T-helper 2 cell treated with Interferon-gamma antibody and Interleukin-4, amounts not matched to agents 100 ng/mL and 5 ng/mL, for 36 hours (primary cell): ENCODE results near the gene CSRP1. TPM values are rescaled to one million over a fixed set of nuclear protein-coding genes. Genes with fewer than 3 reads are reported as not detected.
"Not testable (repeated sequence)": the region's sequence is repeated elsewhere in the genome, so short reads cannot be mapped to it uniquely, and the experiment has no call there.

ENCODE experiments used
- intact Hi-C: fragments of 100-400 bp; cut with micrococcal nuclease; formaldehyde crosslinking; loops from one replicate; pipeline ENCODE4 v1.15.1; 2023
- total RNA-seq: library from RNA; stranded (reverse); gene quantifications from 2 replicates; pipeline ENCODE4 v1.2.3, GENCODE V29; 2022

Gene CSRP1
- total RNA-seq, 1 donor from 2014 or later = 83.6 TPM

DNA sequence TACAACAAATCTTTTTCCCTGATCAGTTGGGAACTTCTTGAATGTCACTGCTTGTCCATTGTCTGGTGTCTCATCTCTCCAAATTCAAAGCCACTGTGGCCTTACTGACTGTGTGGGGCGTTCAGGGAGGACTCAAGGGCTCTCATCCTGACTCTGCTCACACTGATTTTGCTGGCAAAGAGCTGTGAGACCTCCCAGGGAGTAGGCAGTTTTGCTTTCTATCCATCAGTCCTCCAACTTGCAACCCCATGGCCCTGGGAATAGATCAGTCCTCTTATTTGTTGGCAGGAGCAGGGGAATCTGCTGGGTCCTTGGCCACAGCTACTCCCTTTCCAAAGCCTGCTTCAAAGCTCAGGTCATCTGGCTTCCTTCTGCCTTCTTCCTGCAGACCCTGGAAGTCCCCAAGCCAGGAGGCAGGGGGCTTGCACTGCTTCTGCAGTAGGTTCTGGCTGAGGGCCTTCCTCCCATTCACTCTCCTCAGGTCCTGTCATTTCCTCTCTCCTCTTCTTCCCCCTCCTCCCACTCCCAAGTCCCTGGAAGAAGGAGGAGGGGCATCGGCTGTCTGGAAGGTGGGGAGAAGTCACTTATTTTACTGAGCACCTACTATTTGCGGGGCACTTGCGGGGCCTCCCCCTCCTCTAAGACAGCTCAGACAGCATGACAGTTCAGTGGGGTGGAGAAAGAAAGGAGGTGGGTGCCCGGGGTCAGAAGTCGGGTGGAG, 31.1 kb upstream of the CSRP1 start:
- intact Hi-C loops = no loop called here

DNA sequence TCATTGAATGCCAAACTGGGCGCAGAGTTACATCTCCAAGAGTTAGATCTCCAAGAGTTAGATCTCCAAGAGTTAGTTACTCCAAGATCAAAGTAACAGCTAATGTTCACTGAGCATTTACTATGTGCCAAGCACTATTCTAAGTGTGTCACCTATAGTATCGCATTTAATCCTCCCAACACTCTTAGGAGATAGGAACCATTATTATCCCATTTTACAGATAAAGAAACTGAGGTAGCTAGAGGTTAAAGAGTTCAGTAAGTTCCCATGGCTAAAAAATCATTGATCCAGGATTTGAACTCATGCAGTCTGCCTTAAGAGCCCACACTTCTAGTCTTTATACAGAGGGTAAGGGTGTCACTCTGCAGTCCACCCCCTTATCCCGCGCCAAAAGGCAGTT, 30.5 kb upstream of the CSRP1 start:
- intact Hi-C loops = no loop called here

DNA sequence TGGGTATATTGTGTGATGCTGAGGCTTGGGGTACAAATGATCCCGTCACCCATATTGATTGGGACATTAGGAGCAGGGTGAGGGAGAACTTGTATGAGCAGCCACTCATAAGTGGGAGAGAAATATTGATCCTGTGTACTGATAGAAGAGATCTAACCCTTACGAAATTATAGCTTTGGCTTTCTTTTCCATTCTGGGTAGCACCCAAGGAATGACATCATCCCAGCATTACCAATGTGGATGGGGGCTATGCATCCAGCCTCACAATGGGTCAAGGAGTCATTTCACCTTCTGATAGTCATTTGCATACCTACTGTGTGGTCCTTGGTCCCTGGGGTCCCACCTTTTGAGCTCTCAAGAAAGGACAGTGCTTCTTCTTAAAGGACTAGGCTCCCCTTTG, 30.1 kb upstream of the CSRP1 start:
- intact Hi-C loops = no loop called here

DNA sequence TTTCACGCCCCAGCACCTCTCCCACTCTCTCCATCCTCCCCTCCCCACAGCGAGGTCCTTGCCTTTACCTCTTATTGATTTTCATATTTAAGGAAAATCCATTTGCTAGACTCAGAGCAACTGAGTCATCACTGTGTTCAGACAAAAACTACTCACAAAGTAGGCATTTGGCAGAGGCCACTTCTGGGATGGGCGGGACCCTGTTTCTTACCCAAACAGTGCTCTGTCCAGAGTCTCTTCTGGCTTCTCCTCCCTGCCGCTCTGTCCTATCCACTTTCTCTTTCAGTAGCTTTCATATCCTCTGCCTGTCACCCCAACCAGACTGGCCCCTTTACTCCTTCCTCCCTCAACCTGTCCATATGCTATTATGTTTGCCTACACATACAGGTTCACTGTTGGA, 29.6 kb upstream of the CSRP1 start:
- intact Hi-C loops = no loop called here

DNA sequence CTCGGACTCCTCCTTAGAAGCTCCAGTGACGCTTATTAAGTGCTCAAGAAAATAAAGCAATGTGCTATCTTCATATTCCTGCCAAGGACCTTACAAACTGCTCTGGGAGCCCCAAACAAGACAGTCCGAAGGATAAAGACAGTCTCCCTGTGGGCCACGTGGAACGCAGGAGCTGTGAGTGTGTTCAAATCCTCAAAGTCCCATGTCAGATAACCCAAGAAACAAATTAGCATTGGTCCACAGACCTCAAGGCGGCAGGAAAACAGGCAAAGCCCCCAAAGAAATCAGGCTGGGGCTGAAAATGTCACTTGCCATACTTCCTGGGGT, 29.0 kb upstream of the CSRP1 start:
- intact Hi-C loops = no loop called here

DNA sequence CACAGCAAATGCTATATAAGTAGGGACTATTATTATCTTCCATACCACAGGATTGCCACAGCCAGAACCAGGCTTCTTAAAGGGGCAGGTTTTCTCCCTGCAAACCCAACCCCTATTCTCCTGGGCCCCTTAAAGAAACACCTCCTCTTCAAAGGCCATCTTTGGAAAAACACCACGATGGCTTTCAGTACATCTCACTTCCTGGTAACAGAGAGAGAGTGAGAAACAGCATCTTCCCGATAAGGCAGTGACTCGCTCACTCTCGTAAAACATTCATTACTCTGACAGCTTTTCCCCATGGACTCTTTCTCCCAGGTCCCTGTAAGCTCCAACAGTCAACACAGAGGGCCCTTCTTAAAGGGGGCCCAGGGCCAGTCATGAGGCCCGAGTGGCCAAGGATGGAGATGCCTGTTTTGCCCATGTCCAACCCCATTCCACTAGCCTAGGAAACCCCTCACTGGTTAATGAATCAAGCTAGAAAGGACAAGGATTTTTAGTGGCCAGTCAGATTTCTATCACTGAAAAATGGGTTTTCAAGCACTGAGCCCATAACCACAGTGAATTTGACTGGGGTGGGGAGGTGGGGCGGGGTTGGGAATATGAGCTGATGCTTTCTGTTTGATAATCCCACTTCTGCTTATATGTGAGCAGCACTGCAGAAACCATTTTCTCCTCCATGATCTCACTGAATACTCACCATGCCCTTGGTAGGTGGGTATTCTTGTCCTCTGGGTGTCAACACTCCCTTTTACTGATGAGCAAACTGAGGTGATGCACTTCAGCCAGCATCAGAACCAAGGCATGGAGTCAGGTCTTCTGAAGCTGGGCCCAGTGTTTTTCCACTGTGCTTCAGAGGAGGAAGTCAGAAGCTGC, 28.4 kb upstream of the CSRP1 start:
- intact Hi-C loops = no loop called here

DNA sequence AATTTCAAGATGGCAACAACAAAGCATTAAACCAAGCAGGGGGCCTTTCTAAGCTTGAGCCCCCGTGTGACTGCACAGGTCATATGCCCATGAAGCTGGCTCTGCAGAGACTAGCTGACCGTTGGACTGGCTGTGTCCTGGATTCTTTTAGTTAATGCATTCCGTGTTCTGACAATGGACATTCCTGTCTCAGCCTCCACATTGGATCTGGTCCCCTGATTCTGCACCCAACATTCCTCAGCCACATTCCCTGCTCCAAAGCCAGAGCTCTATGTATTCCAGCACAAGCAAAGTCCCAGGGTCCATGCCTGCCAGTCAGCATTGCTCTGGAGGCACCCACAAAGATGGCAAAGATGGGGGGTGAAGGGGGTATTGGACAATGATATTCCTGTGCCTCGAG, 26.9 kb upstream of the CSRP1 start:
- intact Hi-C loops = no loop called here

DNA sequence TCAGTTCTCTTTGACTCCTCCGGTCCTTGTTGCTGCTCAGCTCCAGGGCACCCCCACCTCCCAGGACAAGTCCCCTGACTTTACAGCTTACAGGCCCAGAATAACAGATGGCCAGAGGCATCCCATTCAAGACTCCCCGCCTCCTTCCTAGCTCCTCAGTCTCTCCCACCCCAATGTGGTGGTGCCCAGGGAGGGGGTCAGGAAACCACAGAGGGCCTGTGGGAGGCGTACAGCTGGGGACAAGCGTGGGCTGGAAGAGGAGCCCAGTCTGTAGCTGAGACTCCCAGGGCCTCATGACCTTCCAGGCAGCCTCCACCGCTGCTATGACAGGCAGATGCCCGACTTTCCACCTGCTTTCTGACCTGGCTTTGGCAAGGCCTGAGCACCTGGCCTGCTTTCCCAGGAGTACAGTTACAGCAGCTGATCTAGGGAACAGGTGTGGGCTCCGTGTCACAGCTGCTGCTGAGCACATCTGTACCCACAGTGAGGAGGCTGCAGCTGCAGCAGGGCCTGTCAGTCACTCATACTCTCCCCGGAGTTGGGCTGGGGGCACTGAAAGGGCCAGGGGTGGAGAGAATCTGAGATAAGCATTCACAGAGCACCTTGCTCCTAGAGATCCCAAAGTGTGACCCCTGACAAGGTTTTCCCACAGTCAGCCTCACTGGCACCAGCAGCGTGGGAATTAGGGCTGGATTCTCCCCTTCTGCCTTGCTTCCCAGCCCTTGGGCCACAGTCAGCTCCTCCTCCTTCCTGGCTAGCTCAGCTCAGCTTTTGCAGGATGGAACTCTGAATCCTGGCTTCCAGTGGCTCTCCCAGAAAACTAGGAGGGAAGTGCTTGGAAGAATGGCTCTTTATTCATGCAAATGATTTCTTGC, 24.9 kb upstream of the CSRP1 start:
- intact Hi-C loops = no loop called here

DNA sequence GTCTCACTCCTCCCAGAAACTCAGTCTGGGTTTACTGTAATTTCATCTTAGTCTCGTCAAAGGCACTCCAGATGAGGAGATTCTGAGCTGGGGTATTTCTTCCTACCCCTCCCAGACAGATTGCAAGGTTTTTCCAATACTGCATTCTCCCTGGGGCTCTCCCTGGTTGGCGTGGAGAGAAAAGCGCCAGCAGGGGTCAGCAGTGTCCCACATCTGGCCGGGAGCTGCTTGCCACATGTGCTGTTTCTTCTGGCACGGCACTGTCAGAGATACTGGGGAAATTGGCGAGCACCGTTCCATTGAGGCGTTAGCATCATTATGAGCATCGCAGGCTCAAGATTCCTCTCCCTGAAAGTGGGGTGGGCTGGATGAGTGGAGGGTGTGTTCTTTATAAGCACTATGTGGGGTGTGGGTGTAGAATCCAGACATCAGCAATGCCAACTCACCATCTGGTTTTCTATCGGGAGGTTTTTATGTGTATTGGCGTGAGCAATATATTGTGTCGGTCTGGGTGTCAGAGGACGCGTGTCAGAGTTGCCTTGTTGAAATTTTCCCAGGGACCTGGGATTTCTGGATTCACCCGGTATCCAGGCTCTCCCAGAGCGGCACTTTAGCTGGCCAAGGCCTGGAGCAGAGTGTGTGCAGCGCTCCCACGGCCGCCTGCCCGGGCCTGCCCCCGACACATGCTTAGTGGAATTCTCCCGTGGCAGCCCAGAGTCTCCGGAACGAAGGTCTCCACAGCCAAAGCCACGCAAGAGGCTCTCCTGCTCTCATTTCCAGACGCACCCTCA, 24.0 kb upstream of the CSRP1 start:
- intact Hi-C loops = no loop called here

DNA sequence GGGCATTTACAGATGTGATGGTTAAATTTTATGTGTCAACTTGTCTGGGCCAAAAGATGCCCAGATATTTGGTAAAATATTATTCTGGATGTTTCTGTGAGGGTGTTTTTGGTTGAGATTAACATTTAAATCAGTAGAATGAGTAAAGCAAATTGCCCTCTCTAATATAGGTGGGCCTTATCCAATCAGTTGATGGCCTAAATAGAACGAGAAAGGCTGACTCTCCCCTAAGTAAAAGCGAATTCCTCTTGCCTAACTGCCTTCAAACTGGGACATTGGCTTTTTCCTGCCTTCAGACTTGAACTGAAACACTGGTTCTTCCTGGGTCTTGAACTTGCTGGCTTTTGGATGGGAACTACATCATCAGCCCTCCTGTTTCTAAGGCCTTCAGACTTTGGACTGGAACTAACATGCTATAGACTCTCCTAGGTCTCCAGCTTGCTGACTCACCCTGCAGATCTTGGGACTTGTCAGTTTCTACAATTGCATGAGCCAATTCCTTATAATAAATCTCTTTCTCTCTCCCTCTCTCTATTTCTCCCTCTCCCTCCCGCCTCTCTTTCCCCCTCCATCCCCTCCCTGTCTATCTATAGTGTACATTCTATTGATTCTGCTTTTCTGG, 21.8 kb upstream of the CSRP1 start:
- intact Hi-C loops = no loop called here

DNA sequence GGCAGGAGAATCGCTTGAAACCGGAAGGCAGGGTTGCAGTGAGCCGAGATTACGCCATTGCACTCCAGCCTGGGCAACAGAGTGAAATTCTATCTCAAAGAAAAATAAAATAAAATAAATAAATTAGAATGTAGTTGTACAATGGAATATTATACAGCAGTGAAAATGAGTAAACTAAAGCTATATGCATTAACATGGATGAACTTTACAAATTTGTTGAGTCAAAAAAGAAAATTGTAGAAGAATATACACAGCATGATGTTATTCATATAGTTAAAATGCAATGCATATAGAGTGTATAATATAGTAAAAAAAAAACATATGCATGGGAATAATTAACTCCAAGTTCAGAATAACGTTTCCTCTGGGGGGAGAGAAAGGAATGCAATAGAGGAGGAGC, 21.0 kb upstream of the CSRP1 start:
- intact Hi-C loops = no loop called here

DNA sequence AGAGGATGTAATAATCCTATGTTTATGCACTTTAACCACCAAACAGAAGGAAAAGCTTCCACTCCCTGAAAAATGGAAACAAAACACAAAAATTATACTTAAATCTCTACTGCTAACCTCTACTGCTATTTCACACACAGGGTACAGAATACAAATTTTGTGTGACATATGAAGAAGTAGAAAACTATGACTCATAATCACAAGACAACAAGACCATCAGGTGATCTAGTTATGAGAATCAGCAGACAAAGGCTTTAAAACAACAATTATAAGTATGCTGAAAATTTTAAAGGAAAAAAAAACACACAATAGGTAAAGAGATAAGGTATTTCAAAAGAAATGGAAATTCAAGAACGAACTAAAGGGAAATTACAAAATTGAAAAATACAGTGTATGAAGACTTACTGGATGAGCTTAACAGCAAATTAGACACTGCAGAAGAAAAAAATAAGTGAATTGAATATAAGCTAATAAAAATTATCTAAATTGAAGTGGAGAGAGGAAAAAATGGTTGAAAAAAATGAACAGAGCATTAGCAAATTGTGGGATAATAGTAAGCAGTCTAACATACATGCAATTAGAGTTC, 18.4 kb upstream of the CSRP1 start:
- intact Hi-C loops = no loop called here

DNA sequence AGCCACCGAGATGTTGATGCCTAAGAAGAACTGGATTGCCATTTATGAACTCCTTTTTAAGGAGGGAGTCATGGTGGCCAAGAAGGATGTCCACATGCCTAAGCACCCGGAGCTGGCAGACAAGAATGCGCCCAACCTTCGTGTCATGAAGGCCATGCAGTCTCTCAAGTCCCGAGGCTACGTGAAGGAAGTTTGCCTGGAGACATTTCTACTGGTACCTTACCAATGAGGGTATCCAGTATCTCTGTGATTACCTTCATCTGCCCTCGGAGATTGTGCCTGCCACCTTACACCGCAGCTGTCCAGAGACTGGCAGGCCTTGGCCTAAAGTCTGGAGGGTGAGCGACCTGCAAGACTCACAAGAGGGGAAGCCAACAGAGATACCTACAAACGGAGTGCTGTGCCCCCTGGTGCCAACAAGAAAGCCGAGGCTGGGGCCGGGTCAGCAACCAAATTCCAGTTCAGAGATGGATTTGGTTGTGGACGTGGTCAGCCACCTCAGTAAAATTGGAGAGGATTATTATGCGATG, 13.2 kb upstream of the CSRP1 start:
- intact Hi-C loops = not testable (repeated sequence)

DNA sequence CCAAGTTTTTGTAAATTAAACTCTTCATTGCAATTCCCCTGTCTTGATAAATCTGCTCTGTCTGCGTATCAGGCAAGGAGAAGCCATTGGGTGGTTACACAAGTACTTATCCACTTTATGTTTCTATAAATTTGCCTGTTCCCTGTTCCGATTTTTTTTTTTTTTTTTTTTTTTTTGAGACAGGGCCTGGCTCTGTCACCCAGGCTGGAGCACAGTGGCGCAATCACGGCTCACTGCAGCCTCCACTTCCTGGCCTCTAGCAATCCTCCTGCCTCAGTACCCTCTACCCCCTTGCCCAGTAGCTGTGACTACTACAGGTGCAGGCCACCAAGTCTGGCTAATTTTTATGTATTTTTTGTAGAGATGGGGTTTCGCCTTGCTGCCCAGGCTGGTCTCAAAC, 11.1 kb upstream of the CSRP1 start:
- intact Hi-C loops = no loop called here

DNA sequence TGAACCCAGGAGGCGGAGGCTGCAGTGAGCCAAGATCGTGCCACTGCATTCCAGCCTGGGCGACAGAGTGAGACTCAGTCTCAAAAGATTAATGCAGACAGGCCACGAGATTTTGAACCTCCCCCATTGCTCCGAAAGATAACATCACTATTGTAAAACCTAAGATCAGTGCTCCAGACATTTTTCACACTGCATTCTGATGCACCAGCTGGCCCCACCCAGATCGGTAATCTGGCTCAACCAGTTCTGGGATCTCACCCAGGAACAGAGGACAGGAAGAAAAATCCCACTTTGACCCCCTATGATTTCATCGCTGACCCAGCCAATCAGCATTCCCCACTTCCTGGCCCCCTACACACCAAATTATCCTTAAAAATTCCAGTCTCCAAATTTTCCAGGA, 10.7 kb upstream of the CSRP1 start:
- intact Hi-C loops = no loop called here

DNA sequence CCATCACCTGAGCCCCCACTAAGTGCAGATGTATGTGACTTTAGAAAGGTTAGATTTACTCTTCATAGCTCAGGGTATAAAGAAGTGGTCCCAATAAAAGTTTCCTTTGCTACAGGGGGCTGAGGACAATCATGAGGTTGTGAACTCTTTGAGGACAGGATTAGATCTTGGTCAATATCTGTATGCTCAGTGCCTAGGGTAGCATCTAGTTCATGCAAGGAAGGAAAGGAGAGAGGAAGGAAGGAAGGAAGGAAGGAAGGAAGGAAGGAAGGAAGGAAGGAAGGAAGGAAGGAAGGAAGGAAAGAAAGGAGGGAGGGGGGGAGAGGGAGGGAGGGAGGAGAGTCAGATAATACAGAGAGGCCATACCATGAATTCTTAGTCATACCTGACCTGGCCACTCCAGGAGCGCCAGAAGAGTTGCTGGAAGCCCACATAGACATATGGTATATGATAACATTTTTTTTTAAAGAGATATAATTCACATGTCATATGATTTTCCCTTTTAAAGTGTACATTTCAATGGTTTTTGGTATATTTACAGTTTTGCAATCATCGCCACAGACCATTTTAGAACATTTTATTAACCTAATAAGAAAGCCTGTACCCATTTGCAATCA, 9.7 kb upstream of the CSRP1 start:
- intact Hi-C loops = no loop called here

DNA sequence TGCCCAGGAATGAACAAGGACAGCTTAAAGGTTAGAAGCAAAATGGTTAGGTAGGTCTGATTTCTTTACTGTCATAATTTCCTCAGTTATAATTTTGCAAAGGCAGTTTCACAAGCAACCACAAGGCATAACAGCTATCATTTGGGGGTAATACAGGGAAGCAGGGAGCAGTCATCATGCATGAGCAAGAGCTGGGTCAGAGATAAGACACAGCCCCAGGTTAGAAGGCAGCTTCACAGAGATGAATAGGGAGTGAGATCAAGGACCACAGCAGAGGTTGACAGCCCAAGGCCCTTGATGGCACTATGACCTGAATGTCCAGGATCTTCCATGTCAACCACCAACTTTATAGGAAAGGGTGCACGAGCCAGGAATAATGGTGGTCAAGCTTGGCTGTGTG, 9.0 kb upstream of the CSRP1 start:
- intact Hi-C loops = no loop called here

DNA sequence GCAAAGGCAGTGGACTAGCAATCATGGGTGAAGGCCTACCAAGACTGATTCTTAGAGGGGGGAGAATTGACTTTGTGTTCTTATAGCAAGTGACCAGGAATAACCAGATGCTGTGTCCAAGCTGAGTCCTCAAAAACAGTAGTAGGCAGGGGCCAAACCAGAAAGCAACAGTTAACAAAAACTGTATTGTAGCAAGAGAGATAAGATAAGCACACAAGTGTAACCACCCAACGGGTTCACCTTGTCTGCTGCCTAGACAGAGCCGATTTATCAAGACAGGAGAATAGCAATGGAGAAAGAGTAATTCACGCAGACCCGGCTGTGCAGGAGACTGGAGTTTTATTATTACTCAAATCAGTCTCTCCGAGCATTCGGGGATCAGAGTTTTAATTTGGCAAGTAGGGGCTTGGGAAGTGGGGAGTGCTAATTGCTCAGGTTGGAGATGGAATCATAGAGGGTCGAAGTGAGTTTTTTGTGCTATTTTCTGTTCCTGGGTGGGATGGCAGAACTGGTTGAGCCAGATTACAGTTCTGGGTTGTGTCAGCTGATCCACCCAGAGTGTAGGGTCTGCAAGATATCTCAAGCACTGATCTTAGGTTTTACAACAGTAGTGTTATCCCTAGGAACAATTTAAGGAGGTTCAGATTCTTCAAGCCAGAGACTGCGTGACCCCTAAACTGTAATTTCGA, 8.3 kb upstream of the CSRP1 start:
- intact Hi-C loops = no loop called here

DNA sequence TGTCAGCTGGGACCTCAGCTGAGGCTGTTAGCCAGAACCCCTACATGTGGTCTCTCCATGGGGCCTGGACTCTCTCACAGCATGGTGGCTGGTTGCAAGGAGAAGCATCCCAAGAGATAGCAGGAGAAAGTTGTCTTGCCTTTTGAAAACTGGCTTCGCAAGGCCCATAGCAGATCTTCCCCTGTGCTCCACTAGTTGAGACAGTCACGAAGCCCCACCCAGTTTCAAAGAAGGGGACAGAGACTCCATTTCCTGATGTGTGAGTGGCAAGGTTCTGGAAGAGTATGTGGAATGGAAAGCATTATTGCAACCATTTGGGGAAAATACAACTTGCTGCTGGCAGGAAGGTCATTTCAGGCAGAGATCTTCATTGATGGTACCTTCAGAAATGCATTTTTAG, 7.5 kb upstream of the CSRP1 start:
- intact Hi-C loops = no loop called here
